Uterus (tissue), 2 donors: ENCODE measurements around the gene UPF1.

Experiments used
- POLR2A ChIP-seq, 2 donors: fragments of 450-650 bp; IDR thresholded peaks; one replicate each; pipeline ENCODE4 v1.6.1; 2016; ENCODE audit warnings: antibody characterized with exemption in 2 of 2, mild to moderate bottlenecking in 1 of 2, moderate library complexity in 1 of 2
- TF ChIP-seq, protein P1 (sequence below), 4 experiments: fragments of 200-600 bp in 2 of 4; fragments of 450-650 bp in 2 of 4; sonication (generic) in 2 of 4; IDR thresholded peaks; one replicate each; pipeline ENCODE4 v1.5.1; 2016 to 2019; ENCODE audit warnings: antibody characterized with exemption in 4 of 4, mild to moderate bottlenecking in 2 of 4, moderate library complexity in 1 of 4

DNA sequence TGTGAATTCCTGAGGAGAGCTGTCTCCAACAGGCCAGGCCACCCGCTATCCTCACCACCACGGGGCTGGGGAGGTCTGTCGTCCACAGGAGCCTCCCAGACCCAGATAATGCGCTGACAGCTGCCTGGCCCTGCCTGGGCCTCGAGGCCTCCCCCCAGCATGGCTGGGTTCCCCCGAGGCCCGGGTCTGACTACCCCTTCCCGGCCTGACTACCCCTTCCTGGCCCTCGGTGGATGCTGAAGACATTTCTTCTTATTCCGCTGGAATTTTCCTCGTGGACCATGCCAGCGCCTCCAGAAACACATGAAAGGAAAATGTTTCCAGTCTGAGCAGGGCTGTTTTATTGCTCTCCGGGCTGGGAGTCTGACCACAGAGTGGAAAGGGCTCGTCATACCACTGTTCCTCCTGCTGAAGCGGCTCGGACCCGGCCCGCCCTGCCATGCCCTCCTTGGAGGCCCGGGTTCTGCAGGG, 23.9 kb upstream of the UPF1 start:
- no peak for TF ChIP-seq POLR2A (IDR thresholded peaks at IDR 0.05)
- TF ChIP-seq, protein P1, sequence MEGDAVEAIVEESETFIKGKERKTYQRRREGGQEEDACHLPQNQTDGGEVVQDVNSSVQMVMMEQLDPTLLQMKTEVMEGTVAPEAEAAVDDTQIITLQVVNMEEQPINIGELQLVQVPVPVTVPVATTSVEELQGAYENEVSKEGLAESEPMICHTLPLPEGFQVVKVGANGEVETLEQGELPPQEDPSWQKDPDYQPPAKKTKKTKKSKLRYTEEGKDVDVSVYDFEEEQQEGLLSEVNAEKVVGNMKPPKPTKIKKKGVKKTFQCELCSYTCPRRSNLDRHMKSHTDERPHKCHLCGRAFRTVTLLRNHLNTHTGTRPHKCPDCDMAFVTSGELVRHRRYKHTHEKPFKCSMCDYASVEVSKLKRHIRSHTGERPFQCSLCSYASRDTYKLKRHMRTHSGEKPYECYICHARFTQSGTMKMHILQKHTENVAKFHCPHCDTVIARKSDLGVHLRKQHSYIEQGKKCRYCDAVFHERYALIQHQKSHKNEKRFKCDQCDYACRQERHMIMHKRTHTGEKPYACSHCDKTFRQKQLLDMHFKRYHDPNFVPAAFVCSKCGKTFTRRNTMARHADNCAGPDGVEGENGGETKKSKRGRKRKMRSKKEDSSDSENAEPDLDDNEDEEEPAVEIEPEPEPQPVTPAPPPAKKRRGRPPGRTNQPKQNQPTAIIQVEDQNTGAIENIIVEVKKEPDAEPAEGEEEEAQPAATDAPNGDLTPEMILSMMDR (IDR thresholded peaks at IDR 0.05): no peak
